Activated B cell treated with CpG ODN at 0.5 μM for 24 hours (primary cell): ENCODE measurements around the gene ANO3. TPM values are rescaled to one million over a fixed set of nuclear protein-coding genes. Genes with fewer than 3 reads are reported as not detected.

Experiments used
- ATAC-seq: fragments of 200-7000 bp; cut with Tn5 transposase; one replicate; pipeline ENCODE4 v1.10.0; 2021; ENCODE audit warnings: low read depth, mild to moderate bottlenecking, moderate library complexity
- CTCF ChIA-PET: fragments of 350-600 bp; sonication (Branson Sonifier 250); formaldehyde crosslinking; loops from one replicate; lab custom pipeline; 2021; ENCODE audit warnings: antibody characterized with exemption; lab: Charles Lee
- POLR2A ChIA-PET: fragments of 350-600 bp; sonication (Branson Sonifier 250); formaldehyde crosslinking; loops from one replicate; lab custom pipeline; 2021; ENCODE audit warnings: antibody characterized with exemption; lab: Charles Lee
- DNase-seq: peaks from one replicate; pipeline ENCODE4 v3.0.0; 2022
- H3K27ac Mint-ChIP-seq: one replicate; pipeline ENCODE4 v1.8.0; 2020; ENCODE audit warnings: mixed read lengths
- H3K27me3 Mint-ChIP-seq: one replicate; pipeline ENCODE4 v1.8.0; 2021; ENCODE audit warnings: mixed read lengths
- H3K36me3 Mint-ChIP-seq: one replicate; pipeline ENCODE4 v1.8.0; 2021; ENCODE audit warnings: low read depth, mixed read lengths
- H3K4me1 Mint-ChIP-seq: one replicate; pipeline ENCODE4 v1.8.0; 2021; ENCODE audit warnings: mixed read lengths
- H3K4me3 Mint-ChIP-seq: one replicate; pipeline ENCODE4 v1.8.0; 2020; ENCODE audit warnings: mild to moderate bottlenecking, mixed read lengths
- H3K9me3 Mint-ChIP-seq: one replicate; pipeline ENCODE4 v1.8.0; 2020; ENCODE audit warnings: mixed read lengths
- intact Hi-C: fragments of 100-400 bp; cut with micrococcal nuclease; formaldehyde crosslinking; loops from one replicate; pipeline ENCODE4 v1.15.1; 2024
- total RNA-seq: library from RNA; stranded (reverse); gene quantifications from 2 replicates; pipeline ENCODE4 v1.2.3, GENCODE V29; 2022
- TF ChIP-seq, protein P1 (sequence below): fragments of 200-600 bp; IDR thresholded peaks from one replicate; pipeline ENCODE4 v1.8.0; 2022; ENCODE audit warnings: antibody characterized with exemption, mild to moderate bottlenecking

ANO3 gene
- total RNA-seq, 1 donor from 2014 or later = not detected

- DNase-seq (no peak), ATAC-seq (no peak)
- no peak overlapping the region for H3K4me3 Mint-ChIP-seq
- H3K4me1 Mint-ChIP-seq = no peaks in the 10 kb centered on the region
- H3K27ac Mint-ChIP-seq = no peak overlapping the region
- intact Hi-C loops = no loop called here
- no peaks in the 10 kb centered on the region for H3K9me3 Mint-ChIP-seq
- ChIA-PET POLR2A (no interaction called here), CTCF (no interaction called here)
- TF ChIP-seq, protein P1, sequence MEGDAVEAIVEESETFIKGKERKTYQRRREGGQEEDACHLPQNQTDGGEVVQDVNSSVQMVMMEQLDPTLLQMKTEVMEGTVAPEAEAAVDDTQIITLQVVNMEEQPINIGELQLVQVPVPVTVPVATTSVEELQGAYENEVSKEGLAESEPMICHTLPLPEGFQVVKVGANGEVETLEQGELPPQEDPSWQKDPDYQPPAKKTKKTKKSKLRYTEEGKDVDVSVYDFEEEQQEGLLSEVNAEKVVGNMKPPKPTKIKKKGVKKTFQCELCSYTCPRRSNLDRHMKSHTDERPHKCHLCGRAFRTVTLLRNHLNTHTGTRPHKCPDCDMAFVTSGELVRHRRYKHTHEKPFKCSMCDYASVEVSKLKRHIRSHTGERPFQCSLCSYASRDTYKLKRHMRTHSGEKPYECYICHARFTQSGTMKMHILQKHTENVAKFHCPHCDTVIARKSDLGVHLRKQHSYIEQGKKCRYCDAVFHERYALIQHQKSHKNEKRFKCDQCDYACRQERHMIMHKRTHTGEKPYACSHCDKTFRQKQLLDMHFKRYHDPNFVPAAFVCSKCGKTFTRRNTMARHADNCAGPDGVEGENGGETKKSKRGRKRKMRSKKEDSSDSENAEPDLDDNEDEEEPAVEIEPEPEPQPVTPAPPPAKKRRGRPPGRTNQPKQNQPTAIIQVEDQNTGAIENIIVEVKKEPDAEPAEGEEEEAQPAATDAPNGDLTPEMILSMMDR = no peak
- H3K36me3 Mint-ChIP-seq = no peaks in the 10 kb centered on the region
- no peaks in the 10 kb centered on the region for H3K27me3 Mint-ChIP-seq
These were observed 142.5 kb downstream of the ANO3 start for GRCh38 chr11:26474401-26474800.

DNA sequence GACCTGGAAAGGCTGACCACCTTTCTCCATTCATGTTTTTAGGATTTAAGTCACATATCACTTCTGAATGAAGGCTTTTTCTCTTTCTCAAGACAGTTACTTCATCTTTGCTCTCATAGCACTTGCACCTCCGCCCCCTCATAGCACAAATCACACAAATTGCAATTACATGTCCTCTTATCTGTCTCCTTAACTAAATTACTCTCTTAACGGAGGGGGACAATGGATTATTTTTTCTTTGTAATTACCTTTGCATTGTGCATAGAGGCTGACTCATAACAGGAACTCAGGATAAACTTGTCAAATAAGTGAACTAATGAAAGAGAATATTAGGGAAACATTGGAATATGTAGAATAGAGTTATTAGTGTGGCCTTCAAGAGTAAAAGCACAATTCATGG is 145.5 kb downstream of the ANO3 start:
- Mint-ChIP-seq H3K36me3 (no peaks in the 10 kb centered on the region), H3K9me3 (no peaks in the 10 kb centered on the region), H3K27me3 (no peaks in the 10 kb centered on the region), H3K4me1 (no peaks in the 10 kb centered on the region), H3K27ac (no peak overlapping the region), H3K4me3 (no peak overlapping the region)
- intact Hi-C loops = no loop called here
- CTCF ChIA-PET = no interaction called here
- ATAC-seq (no peak), DNase-seq (no peak)
- TF ChIP-seq, protein P1 = no peak
- POLR2A ChIA-PET = no interaction called here

DNA sequence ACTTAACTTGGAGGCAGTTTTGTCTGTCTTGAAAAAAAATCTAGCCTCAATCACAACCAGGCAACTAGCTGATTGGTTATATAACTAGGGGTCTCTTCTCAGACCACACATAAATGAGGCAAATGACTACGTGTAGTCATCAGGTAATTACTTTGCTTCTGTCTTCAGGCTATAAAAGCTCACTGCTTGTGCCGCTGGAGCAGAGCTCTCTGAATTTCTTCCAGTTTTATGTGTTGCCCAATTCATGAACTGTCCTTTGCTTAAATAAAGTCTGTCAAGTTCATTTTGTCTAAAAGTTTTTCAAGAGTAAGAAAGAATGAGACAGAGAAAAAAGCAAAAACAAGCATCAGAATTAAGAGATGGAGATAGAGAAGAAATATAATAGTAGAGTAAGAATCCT is 146.8 kb downstream of the ANO3 start:
- CTCF ChIA-PET = no interaction called here
- Mint-ChIP-seq H3K36me3 (no peaks in the 10 kb centered on the region), H3K27me3 (no peaks in the 10 kb centered on the region), H3K4me3 (no peak overlapping the region), H3K9me3 (peaks cover 1% of the 10 kb centered on the region), H3K4me1 (no peaks in the 10 kb centered on the region), H3K27ac (no peak overlapping the region)
- POLR2A ChIA-PET = no interaction called here
- intact Hi-C loops = no loop called here
- TF ChIP-seq, protein P1 = no peak
- no peak for ATAC-seq
- DNase-seq = no peak

GRCh38 chr11:26480041-26480440 is 148.1 kb downstream of the ANO3 start:
- no peak overlapping the region for H3K27ac Mint-ChIP-seq
- TF ChIP-seq, protein P1 = no peak
- no peak for ATAC-seq
- H3K27me3 Mint-ChIP-seq = no peaks in the 10 kb centered on the region
- no peaks in the 10 kb centered on the region for H3K36me3 Mint-ChIP-seq
- peaks cover 5% of the 10 kb centered on the region for H3K9me3 Mint-ChIP-seq
- ChIA-PET POLR2A (no interaction called here), CTCF (no interaction called here)
- H3K4me3 Mint-ChIP-seq = no peak overlapping the region
- no peaks in the 10 kb centered on the region for H3K4me1 Mint-ChIP-seq
- intact Hi-C loops = no loop called here
- no peak for DNase-seq

DNA sequence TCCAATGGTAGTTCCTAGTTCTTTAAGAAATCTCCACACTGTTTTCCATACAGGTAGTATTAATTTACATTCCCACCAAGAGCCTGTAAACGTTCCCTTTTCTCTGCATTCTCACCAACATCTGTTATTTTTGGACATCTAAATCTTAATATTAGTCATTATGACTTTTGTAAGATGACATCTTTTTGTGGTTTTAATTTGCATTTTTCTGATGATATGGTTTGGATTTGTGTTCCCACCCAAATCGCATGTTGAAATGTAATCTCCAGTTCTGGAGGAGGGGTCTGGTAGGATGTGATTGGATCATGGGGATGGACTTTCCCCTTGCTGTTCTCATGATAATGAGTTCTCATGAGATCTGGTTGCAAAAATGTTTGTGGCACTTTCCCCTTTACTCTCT is 151.2 kb downstream of the ANO3 start:
- Mint-ChIP-seq H3K4me3 (no peak overlapping the region), H3K9me3 (peaks cover 11% of the 10 kb centered on the region), H3K4me1 (no peaks in the 10 kb centered on the region), H3K27ac (no peak overlapping the region), H3K36me3 (no peaks in the 10 kb centered on the region), H3K27me3 (no peaks in the 10 kb centered on the region)
- ATAC-seq = no peak
- intact Hi-C loops = no loop called here
- POLR2A ChIA-PET = no interaction called here
- TF ChIP-seq, protein P1 = no peak
- DNase-seq = no peak
- CTCF ChIA-PET = no interaction called here
